Measurements from ENCODE around the gene NMNAT2. TPM values are rescaled to one million over a fixed set of nuclear protein-coding genes. Genes with fewer than 3 reads are reported as not detected.
A peak's percentile ranks its signal among the peaks of the same experiment; 100 is the strongest.

The NMNAT2 gene
- total RNA-seq (2016; rRNA removed; fragmentation: Illumina TruSeq; extraction: Trizol) = not detected in 2 replicates
- not detected in 2 replicates for total RNA-seq (2016; cell fraction: cytosol; rRNA removed; fragmentation: Illumina TruSeq; extraction: Trizol; ENCODE audit: low read depth)
- total RNA-seq (2016; cell fraction: insoluble cytoplasmic fraction; rRNA removed; fragmentation: Illumina TruSeq; extraction: Trizol) = not detected in 2 replicates
- total RNA-seq (2016; cell fraction: membrane; rRNA removed; fragmentation: Illumina TruSeq; extraction: Trizol) = not detected in 2 replicates
- total RNA-seq (2016; cell fraction: nucleus; rRNA removed; fragmentation: Illumina TruSeq; extraction: Trizol) = not detected in 2 replicates
- not detected in 2 replicates for polyA plus RNA-seq (2011; rRNA removed)
- polyA plus RNA-seq (2011; cell fraction: cytosol; rRNA removed) = not detected in 2 replicates
- polyA plus RNA-seq (2011; cell fraction: nucleus; rRNA removed) = not detected in 2 replicates
- polyA plus RNA-seq (2012) = not detected in 2 replicates
- polyA plus RNA-seq (2016; cell fraction: cytosol; fragmentation: Illumina TruSeq; extraction: Trizol; ENCODE audit: low read depth) = not detected in 2 replicates
- polyA plus RNA-seq (2016; cell fraction: insoluble cytoplasmic fraction; fragmentation: Illumina TruSeq; extraction: Trizol; ENCODE audit: low read depth) = not detected in 2 replicates
- polyA plus RNA-seq (2016; cell fraction: membrane; fragmentation: Illumina TruSeq; extraction: Trizol; ENCODE audit: low read depth) = not detected in 2 replicates
- not detected in 2 replicates for polyA plus RNA-seq (2016; cell fraction: nucleus; fragmentation: Illumina TruSeq; extraction: Trizol; ENCODE audit: insufficient read depth, low read depth)
- 0.12 TPM in 1 of 2 replicates, not detected in the other for polyA minus RNA-seq (2011; rRNA and poly(A)+ RNA removed; ENCODE audit: low replicate concordance)
- polyA minus RNA-seq (2011; cell fraction: cytosol; rRNA and poly(A)+ RNA removed) = not detected in 2 replicates
- polyA minus RNA-seq (2011; cell fraction: nucleus; rRNA and poly(A)+ RNA removed) = not detected in 2 replicates
- Bru-seq, nascent RNA = not detected
- BruChase-seq, experiment 1, labeled RNA remaining after a 6-hour chase = percentile 2 among the genes with signal in this experiment
- BruChase-seq, experiment 2, labeled RNA remaining after a 2-hour chase = not detected
- long read RNA-seq, experiment 1 = 0 reads
- long read RNA-seq, experiment 2 = 0 reads

DNA sequence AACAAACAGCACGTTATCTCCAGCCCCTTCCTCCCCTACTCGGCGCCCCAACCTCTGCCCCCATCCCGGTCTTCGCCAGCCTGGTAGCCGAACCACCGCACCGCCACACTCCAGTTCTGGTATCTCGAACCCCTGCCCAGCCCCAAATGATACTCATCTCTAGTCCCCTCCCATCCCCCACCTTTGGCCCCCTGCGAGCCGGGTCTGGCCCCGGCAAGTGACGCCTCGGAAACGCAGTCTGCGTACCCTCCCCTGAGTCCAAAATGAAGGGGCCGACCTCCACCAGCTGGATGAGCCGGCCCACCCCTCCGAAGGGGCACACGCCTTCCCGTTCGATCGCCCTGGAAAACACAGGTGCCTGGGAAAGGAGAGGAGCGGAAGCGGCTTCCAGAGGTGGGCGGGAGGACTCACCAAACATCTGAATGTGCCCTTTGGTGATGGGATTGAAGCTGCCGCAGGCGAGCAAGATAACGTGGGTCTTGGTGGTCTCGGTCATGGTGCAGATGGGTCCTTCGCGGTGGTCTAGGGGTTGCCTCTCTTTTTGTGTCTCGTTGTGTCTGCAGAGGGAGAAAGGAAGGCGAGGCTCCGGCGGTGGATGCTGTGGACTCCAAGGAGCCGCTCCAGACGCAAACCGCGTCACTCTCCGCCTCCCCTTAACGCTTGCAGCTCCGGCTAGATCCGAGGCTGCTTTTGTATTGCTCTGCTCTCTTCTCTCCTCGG is at the start of gene NMNAT2:
TSS of gene NMNAT2 (minus strand) at position 609 of the 720 bp plus-strand sequence. CDS start at position 496, 113 bp downstream.
- no peaks in the 10 kb centered on the region for H3K9me3 ChIP-seq (ENCODE audit: low read length)
- intact Hi-C loops (cut with micrococcal nuclease; ENCODE audit: unreplicated experiment) (no loop called here), in situ Hi-C loops (cut with HindIII; ENCODE audit: extremely low pct_ligation_motif_present, low pct_unique_long_range_greater_than_20kb) (no loop called here)
- FAIRE-seq = no peak
- ChIA-PET POLR2A (no interaction called here), CTCF (ENCODE audit: low intra/inter-chr PET ratio, low total read pairs) (no interaction called here)
- peaks cover 0 to 10% of the 10 kb centered on the region in 2 experiments; a peak in 1 of 5 replicates for H3K27me3 ChIP-seq (ENCODE audit: control insufficient read depth in 1 of 2, insufficient read depth in 2 of 2, low read length in 2 of 2)
- H3K79me2 ChIP-seq (ENCODE audit: insufficient read depth, low read length) = no peaks in the 10 kb centered on the region
- TF ChIP-seq NFE2 (CRISPR knock-in tag; IDR thresholded peaks at IDR 0.05) = no peak
- no peak for TF ChIP-seq ZNF572 (CRISPR knock-in tag; IDR thresholded peaks at IDR 0.05)
- no peak for TF ChIP-seq ZNF678 (CRISPR knock-in tag; IDR thresholded peaks at IDR 0.05)
- TF ChIP-seq ZSCAN22 (CRISPR knock-in tag; IDR thresholded peaks at IDR 0.05) = no peak
- no peak for TF ChIP-seq RELA (CRISPR knock-in tag; IDR thresholded peaks at IDR 0.05)
- TF ChIP-seq ZNF629 (CRISPR knock-in tag; conservative IDR thresholded peaks at IDR 0.05) = no peak
- TF ChIP-seq ZNF431 (CRISPR knock-in tag; IDR thresholded peaks at IDR 0.05; ENCODE audit: borderline replicate concordance, low read depth) = no peak
- no peak for ATAC-seq
- H2AFZ ChIP-seq (ENCODE audit: low read length) = no peak within 1 kb of the TSS
- H3K36me3 ChIP-seq (replicated peaks in 1 of 2; ENCODE audit: control insufficient read depth in 1 of 2, insufficient read depth in 2 of 2, low read length in 2 of 2) = no peaks in the 10 kb centered on the region
- H3K4me1 ChIP-seq (ENCODE audit: insufficient read depth, low read length) = no peaks in the 10 kb centered on the region
- no peak within 1 kb of the TSS for H3K4me2 ChIP-seq (ENCODE audit: low read depth, low read length)
- 28% methylated on average over 39 of the region's 45 CpGs for WGBS (ENCODE audit: low lambda C conversion rate)
- H4K20me1 ChIP-seq (ENCODE audit: insufficient read depth, low read length) = no peaks in the 10 kb centered on the region
- no peak within 1 kb of the TSS; a peak in 1 of 6 replicates for H3K4me3 ChIP-seq (replicated peaks in 1 of 3; ENCODE audit: insufficient read depth in 1 of 3, low read depth in 2 of 3, low read length in 3 of 3)
- H3K27ac ChIP-seq (ENCODE audit: extremely low read length, insufficient read depth, low read length) = no peak within 1 kb of the TSS
- H3K9ac ChIP-seq (ENCODE audit: insufficient read depth, low read depth, low read length) = no peak within 1 kb of the TSS
- DNase-seq (ENCODE audit: low spot score) = no peak
- no TSS peak for BruUV-seq (replicated peaks)

Data from HepG2 (cell line).